HFFc6 (cell line): ENCODE measurements around the gene XXYLT1. TPM values are rescaled to one million over a fixed set of nuclear protein-coding genes. Genes with fewer than 3 reads are reported as not detected.

ENCODE experiments used
- DNase-seq: peaks from one replicate; pipeline ENCODE4 v3.0.0-alpha.2; 2018
- H3K27ac Mint-ChIP-seq: 2 replicates; pipeline ENCODE4 v1.8.0; 2020; ENCODE audit warnings: mild to moderate bottlenecking, mixed read lengths
- H3K27me3 Mint-ChIP-seq: 2 replicates; pipeline ENCODE4 v1.8.0; 2021; ENCODE audit warnings: mild to moderate bottlenecking, moderate library complexity, mixed read lengths; ENCODE audit not compliant: insufficient read depth
- H3K36me3 Mint-ChIP-seq: 2 replicates; pipeline ENCODE4 v1.8.0; 2021; ENCODE audit warnings: low read depth, mixed read lengths
- H3K4me1 Mint-ChIP-seq: 2 replicates; pipeline ENCODE4 v1.8.0; 2020; ENCODE audit warnings: low read depth, mixed read lengths
- H3K4me3 Mint-ChIP-seq: 2 replicates; pipeline ENCODE4 v1.8.0; 2020; ENCODE audit warnings: mild to moderate bottlenecking, moderate library complexity, mixed read lengths
- H3K9me3 Mint-ChIP-seq: 2 replicates; pipeline ENCODE4 v1.8.0; 2020; ENCODE audit warnings: mild to moderate bottlenecking, mixed read lengths
- CTCF ChIP-seq: fragments of 200-600 bp; sonication (generic); IDR thresholded peaks from 2 replicates; pipeline ENCODE4 v1.5.0; 2021; ENCODE audit warnings: antibody characterized with exemption, mild to moderate bottlenecking
- total RNA-seq, 6 experiments: library from RNA; stranded (reverse); fragmentation: NEBNext Ultra II Directional; extraction: Animal tissue kit (Norgen Biotek cat#: 25700); gene quantifications; 2 replicates in 1 of 6; 3 replicates in 5 of 6; pipeline ENCODE4 v1.2.3, GENCODE V29; 2021

Gene XXYLT1
- total RNA-seq, 6 experiments from 2014 or later: 16.9 to 24.2 (median 18.3) TPM

GRCh38 chr3:195270079-195270816 lies 711 bp downstream of the XXYLT1 start:
- Mint-ChIP-seq H3K4me3 (peak overlapping the region; percentile 95), H3K36me3 (no peaks in the 10 kb centered on the region), H3K27me3 (no peaks in the 10 kb centered on the region), H3K4me1 (peaks cover 23% of the 10 kb centered on the region), H3K27ac (peak overlapping the region; percentile 64), H3K9me3 (no peaks in the 10 kb centered on the region)
- no peak for TF ChIP-seq CTCF
- DNase-seq: peak; percentile 30

- no peaks in the 10 kb centered on the region for H3K27me3 Mint-ChIP-seq
- no peak for DNase-seq
- H3K27ac Mint-ChIP-seq: peak overlapping the region; percentile 64
- no peak for TF ChIP-seq CTCF
- no peaks in the 10 kb centered on the region for H3K9me3 Mint-ChIP-seq
- H3K4me1 Mint-ChIP-seq: peaks cover 25% of the 10 kb centered on the region
- no peaks in the 10 kb centered on the region for H3K36me3 Mint-ChIP-seq
- peak overlapping the region; percentile 95 for H3K4me3 Mint-ChIP-seq
Observed at GRCh38 chr3:195269375-195270078, 1.4 kb downstream of the XXYLT1 start.

GRCh38 chr3:195268576-195269309 lies 2.2 kb downstream of the XXYLT1 start:
- peak overlapping the region; percentile 95; the same call in 1 of the 2 replicates for H3K4me3 Mint-ChIP-seq
- no peaks in the 10 kb centered on the region for H3K36me3 Mint-ChIP-seq
- TF ChIP-seq CTCF: no peak
- peaks cover 33% of the 10 kb centered on the region for H3K4me1 Mint-ChIP-seq
- no peaks in the 10 kb centered on the region for H3K9me3 Mint-ChIP-seq
- DNase-seq: no peak
- no peak overlapping the region for H3K27ac Mint-ChIP-seq
- H3K27me3 Mint-ChIP-seq: no peaks in the 10 kb centered on the region

GRCh38 chr3:195267096-195267495 lies 3.9 kb downstream of the XXYLT1 start:
- Mint-ChIP-seq H3K4me3 (no peak overlapping the region), H3K27ac (no peak overlapping the region), H3K27me3 (no peaks in the 10 kb centered on the region), H3K4me1 (peaks cover 40% of the 10 kb centered on the region), H3K36me3 (no peaks in the 10 kb centered on the region), H3K9me3 (no peaks in the 10 kb centered on the region)
- TF ChIP-seq CTCF: no peak
- no peak for DNase-seq

GRCh38 chr3:195266428-195266827 lies 4.5 kb downstream of the XXYLT1 start:
- no peak for DNase-seq
- no peak for TF ChIP-seq CTCF
- H3K4me3 Mint-ChIP-seq: no peak overlapping the region

More at GRCh38 chr3:195266428-195266827, 4.5 kb downstream of the XXYLT1 start:
- no peaks in the 10 kb centered on the region for H3K27me3 Mint-ChIP-seq
- peaks cover 36% of the 10 kb centered on the region for H3K4me1 Mint-ChIP-seq
- H3K27ac Mint-ChIP-seq: no peak overlapping the region
- H3K36me3 Mint-ChIP-seq: no peaks in the 10 kb centered on the region
- H3K9me3 Mint-ChIP-seq: no peaks in the 10 kb centered on the region
